NCI-H524 treated with DMSO at 0.1 percent for 48 hours (cell line): ENCODE measurements around the gene P3H4.
"Not testable (repeated sequence)": the region's sequence is repeated elsewhere in the genome, so short reads cannot be mapped to it uniquely, and the experiment has no call there.

Source experiments
- DNase-seq: peaks from one replicate; lab custom pipeline; 2025; lab: John Stamatoyannopoulos, UW

P3H4 gene

DNA sequence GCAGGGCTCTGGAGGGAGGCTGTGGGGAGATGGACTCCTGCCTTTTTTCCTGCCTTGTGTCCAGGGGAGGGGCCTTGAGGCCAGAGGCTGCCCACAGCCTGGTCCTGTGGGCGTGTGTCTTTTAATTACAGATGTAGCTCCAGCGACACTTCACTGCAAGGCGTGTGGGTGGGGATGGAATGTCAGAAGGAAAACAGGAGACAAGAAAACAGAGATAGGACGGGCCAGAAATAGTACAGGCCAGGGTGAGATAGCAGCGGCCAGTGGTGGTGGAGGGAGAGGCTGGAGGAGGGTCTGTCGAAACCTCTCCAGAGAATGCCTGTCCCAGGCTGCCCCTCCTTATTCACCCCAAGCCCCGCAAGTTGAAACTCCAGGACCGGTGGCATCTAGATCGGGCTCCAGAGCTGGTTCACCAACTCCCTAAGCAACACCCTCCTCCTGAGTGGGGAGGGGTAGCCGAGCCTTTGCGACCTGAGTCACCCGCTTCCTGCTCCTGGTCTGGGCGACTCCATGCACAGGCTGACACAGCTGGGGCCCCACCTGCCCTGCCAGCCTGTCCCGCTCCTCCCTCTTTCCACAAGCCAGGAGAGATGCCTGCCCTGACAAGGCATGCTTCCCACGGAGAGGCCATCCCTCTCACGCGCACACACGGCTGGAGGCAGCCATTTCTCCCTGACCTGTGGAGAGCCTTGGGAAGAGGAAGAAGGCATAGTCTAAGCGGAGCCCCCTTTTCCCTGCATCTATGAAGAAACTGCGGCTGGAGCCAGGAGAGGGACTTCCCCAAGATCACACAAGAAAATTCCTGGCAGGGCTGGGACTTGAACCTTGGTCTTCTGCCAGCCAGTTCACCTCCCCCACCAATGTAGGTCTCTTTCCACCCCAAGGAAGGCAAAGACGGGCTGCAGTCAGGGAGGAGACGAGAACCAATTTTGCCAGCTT lies 18.6 kb downstream of the P3H4 start:
- DNase-seq, result no peak

DNA sequence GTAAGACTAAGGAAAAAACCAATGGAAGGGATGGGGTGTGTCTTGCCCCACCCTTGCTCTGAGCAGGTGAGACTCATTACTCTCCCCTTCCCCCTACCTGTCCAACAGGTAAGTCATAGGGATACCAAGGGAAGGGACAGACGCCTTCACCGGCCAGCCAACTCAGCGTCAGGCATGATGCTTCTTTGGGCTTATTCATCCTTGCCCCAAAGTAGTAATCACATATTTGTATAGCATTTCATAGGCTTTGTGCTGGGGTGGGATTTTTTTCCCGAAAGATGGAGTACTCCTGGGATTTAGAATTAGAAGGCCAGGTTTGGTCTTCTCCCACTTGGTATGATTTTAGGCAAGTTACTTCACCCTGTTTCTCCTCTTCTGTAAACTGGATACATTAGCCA lies 24.7 kb downstream of the P3H4 start:
- no peak for DNase-seq

DNA sequence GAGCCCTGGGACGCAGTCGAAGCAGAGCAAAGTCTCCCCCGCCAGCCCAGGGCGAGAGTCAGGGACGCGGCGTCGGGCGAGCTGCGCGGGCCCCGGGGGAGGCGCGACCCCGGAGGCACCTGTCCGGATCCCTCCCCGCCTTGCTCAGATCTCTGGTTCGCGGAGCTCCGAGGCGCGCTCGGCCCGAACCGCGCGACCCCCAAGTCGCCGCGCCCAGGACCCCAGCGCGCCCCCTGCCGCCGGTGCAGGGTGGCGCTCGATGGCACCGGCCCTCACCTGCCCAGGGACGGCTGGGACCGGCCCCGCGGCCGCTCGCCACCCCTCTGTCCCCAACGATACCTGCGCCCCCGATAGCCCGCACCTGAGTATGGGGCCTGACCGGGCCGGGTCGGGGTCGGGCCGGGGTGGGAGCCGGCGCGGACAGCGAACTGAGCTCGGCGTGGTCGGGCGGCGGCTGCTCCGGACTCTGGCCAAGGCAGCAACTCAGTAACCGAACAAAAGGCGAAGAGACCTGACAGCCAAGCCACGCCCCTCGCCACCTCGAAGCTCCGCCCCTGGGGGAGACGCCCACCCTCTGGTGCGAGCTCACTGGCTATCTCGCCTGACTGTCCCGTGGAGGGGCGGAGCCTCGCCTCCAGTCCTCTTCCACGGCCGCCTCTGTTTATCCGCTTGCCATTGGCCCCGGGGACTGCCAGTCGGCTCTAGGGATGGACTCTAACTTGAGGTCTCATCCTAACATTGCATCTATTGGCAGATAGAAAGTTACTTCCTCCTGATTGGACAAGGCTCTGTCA lies 25.3 kb downstream of the P3H4 start, which contains the start of gene JUP:
TSS of gene JUP (minus strand) at position 485 of the 794 bp plus-strand sequence. CDS start 14,857 bp downstream, outside the sequence.
- peak; percentile 86 for DNase-seq

DNA sequence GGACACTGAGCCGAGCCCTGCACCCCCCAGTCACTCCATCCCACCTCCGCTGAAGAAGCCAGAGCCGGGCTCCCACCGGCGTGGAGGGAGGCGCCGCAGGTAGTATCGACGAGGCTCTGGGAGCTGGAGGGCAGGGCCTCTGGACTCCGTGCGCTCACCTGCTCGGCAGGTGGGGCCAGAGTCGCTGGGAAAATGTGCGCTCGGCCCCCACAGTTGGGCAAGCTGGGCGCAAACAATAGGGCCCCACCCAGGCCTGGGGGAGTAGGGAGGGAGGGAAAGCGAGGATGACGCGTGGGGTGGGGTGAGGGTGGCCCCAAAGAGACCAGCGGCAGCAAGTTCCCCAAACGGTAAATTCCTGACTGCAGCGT lies 25.9 kb downstream of the P3H4 start:
- no peak for DNase-seq

DNA sequence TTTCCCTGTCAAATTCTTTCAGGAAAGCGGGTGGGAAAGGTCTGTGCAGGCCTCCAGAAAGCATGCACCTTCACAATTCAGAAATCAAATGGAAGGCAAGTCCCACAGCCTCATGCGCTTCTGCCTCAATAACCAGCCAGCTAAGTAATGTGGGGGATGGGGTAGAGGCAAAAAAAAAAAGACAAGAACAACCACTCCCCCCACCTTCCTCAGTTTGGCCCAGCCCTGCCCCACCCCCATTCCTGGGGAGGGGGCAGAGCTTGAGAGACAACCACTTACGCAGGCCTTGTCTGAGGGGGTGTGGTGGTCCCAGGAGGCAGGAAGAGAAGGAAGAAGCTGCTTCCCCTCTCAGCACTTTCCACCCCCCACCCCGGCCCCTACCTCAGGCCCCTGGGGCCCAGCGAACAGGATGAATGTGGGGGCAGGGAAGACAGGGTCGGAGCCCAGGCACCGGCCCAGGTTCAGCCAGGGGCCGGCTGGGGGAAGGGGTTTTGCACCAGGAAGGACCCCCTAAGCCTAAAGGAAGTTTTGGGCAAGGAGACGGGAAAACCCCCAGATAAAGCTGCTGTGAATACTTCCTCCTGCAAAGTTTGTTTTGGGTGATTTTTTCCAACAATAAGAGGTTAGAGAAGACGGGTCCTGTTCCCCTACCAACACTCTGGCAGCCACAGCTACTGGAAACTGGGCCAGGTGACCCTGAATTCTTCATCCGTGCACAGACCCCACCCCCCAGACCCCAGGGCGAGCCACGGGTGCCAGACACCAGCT lies 26.5 kb downstream of the P3H4 start:
- no peak for DNase-seq

DNA sequence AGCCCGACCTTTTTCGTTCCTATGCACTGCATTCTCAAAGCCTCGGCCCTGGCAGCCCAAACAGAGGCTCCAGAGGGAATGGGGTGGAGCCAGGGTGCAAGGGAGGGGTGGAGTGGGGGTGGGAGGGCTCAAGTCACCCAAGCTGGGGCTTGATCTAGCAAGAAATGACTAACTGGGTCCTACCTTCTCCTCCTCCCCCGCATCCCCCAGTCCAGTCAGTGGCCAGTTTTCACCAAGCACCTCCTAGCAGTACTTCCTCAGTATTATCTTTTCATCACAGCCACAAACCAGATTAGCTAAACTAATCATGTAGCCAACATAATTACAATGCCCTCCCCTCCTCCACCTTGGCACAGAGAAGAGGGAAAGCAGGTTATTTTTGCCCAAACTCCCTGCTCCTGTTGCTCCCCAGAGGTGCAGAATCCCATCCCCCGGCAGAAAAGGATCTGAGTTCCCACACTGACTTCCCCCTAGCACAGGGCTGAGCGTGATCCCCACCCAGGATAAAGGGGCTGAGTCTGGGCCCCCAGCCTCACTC lies 27.5 kb downstream of the P3H4 start:
- no peak for DNase-seq

DNA sequence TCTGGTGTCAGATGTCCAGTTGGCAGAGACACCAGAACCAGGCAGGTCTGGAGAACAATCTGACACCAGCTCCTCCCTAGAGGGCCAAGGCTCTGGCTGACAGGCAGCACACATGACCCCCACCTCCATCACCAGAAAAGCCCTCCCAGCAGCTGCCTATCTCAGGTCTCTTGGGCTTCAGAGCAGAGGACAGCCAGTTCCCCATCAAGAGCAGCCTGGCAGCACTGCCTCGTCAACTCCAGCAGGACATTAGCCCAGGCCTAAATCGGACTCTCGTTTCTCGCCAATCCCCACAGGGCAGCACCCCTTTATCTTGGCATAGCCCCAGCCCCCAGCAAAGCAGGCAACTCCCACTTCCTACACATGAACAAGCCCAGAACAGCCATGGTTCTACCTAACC lies 29.6 kb downstream of the P3H4 start:
- no peak for DNase-seq

DNA sequence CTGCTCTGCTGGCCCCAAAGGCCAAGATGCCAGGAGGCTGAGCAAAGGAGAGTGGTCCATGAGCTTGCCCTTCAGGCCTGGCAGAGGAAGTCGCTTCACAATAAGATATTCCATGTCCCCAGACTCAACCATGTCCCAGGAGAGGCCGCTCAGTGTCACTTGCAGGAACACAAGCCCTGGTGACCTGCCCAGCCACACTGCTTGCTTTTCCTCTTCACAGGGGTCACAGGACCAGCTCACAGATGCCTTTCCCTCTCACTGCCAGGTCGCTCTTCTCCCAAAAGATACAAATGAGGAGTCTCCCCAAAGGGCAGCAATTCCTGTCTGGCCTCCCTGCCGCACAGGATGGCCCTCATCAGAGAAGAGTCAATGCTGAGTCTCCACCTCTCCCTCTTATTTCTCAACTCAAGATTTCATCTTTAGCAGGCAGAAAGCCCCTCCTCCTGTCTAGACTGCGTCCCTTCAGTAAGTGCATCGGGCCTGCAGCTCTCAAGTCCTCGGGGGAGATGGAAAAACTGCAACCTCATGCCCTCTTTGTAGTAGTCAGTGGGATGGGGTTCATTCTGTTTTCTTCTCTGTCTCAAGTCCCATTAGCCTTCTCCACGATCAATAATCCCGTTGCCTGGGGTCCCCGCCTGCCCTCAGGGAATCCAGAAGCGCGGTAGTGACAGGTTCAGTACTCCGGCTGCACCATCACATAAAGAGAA lies 30.2 kb downstream of the P3H4 start:
- no peak for DNase-seq

DNA sequence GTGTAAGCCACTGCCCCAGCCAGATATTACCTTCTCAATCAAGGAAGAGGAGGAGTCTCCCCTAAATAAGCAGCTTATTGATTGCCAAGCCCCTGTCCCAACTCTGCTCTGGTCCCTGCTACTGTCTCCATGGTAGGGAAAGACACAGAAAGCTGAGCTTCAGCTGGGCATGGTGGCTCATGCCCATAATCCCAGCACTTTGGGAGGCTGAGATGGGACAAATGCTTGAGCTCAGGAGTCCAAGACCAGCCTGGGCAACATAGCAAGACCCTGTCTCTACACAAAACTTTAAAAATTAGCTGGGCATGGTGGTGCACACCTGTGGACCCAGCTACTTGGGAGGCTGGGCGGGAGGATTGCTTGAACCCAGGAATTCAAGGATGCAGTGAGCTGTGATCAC lies 31.8 kb downstream of the P3H4 start:
- no peak for DNase-seq

DNA sequence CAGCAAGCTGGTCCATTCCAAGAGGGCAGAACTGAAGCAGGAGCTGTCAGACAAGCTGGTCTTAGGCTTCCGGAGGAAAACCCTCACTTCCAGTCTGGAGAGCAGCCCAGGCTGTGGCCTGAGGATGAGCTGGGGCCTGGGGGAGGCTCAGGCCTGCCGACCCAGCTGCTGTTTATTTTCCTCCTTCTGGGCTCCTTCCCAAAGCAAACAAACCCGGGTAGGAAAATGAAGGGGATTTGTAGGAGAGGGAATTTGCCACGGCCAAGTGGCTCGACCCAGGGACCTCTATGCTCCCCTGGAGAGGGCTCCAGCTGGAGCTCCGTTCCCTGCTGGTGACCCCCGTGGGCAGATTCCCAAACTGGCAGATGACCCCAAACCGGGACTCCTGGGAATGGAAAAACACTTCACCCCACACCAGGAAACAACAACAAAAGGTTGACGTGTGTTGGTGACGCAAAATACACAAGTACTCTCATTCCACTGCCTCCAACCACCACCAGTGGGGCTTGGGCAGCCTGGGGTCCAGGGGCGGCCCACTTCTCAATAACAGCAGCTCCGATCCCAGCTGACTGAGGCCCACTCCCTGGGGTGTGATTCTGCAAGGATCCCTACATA lies 34.1 kb downstream of the P3H4 start:
- DNase-seq, result peak; percentile 37

DNA sequence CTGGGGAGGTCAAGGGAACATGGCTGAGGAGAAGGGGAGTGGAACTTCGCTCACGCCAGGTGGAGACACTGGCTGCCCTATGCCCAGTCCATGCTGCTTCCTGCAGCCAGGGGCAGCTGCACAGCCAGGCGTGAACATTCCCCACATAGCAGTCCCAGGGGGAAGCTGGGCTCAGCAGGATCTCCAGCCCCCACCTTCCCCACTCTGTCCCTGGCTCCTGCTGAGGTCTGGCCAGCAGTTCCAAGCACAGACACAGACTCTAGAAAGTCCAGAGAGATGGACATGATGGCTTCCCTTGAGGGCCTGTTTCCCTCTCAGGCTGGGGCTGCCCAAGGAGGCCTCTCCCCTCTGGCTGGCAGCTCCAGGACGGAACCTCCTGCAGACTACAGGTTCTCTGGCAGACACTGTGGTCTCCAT lies 34.6 kb downstream of the P3H4 start:
- no peak for DNase-seq

DNA sequence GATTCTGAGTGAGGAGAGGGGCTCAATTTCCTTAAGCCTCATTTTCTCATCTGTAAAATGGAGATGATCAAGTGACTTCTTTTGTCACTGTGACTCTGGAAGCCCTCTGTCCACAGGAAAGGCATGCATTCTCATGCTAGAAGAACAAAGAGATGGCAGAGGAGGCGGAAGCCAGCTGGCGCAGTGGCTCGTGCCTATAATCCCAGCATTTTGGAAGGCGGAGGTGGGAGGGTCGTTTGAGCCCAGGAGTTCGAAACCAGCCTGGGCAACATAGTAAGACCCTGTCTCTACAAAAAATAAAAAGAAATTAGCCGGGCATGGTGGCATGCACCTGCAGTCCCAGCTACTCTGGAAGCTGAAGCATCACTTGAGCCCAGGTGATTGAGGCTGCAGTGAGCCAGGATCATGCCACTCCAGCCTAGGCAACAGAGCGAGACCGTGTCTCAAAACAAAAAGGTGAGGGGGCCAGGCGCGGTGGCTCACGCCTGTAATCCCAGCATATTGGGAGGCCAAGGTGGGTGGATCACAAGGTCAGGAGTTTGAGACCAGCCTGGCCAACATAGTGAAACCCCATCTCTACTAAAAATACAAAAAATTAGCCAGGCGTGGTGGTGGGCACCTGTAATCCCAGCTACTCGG lies 35.4 kb downstream of the P3H4 start:
- DNase-seq, result not testable (repeated sequence)

DNA sequence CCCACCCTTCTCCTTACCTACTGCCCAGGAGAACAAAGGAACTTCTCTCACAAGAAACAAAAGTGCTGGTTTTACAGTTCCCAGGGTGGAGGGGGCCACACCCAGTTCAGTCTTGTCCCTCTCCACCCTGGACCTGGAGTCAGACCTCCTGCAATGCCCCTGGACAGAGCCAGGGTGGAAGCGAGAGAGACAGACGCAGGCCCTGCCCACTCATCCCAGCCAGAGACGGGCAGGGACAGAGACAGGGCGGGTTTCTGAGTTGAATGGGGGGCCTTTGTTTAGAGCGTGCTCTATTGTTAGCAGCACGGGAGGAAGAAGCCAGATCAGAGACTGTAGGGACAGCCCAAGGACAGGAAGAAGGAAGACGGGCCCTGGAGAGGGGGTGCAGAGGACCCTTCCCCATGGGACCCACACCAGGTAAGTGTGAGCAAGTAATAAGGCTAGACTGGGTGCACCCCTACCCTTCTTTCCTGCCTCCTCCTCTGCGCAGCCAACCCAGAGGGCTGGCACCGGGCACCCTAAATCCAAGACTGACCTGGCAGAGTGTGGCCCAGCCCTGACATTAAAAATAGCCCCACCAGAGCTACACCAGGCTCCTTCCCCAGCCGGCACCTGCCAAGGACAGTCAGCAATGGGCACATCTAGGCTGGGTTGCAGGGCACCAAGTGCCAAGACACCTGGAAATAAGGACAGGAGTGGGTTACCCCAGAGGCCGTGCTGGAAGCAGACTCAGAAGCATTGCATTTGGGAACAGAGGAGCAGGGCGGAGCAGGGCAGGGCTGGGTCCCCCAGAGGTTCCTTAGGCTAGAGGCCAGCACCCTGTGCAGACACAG lies 36.1 kb downstream of the P3H4 start:
- DNase-seq, result no peak

DNA sequence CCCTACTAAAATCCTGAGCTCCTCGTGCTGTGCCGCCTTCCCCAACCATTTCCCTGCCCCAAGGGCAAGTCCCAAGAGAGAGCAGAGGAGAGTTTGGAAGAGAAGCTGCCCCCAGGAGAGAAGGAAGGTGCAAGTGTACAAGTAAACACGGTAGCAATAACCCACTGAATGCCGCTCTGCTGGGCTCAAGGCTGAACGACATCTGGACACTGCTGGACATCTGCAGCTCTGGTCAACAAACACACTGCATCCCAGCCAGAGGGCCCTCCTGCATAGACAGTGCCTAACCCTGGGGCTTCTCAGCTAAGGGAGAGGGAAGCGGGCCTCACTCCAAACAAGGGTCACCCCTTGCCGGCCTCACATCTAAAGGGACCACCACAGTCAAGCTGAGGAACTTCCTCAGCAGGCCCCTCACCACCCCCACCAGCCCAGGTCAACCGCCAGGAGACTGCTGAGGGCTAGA lies 38.0 kb downstream of the P3H4 start:
- DNase-seq, result no peak

DNA sequence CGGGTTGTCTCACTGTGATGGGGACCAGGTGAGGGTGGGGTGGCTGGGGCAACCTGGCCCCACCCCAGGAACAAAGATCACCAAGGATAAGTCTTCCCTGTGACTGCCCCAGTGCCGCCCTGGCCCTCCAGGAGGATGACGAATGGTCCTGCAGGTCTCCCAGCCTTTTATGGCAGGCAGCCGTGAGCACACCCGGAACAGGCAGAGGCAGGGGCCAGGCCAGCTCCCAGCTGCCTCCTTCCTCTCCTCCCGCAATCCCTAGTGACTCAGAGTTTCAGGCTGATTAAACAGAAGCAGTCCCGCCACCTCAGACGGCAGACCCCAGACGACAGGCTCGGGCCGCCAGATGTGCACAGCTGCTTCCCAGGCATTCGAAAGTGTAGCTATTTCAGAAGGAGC lies 38.6 kb downstream of the P3H4 start:
- DNase-seq, result no peak

DNA sequence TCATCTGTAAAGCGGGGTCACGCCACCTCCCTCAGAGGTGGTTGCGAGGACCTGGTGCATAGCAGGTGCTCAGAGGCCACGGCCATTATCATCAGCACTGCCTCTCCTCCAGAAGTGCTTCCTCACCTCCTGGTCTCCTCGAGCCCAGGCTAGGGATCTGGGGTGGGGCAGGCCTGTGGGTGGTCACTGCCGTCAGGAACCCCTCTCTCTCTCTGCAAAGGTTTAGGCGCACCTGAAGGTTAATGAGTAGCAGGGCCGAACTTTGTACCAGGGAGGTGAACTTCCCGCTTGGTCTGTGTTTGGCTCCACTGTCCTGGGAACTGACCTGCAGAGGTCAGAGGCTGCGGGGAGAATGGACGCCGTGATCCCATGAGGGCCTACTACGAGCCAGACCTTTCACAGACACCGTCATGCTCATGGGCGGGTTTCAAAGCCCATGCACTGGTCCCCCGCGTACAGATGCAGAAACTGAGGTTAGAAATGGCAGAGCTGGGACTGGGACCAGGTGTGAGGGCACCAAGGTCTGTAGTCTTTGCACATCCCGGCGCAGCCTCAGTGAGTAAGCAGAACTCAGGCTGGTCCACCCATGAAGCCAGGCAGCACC lies 39.1 kb downstream of the P3H4 start:
- no peak for DNase-seq

DNA sequence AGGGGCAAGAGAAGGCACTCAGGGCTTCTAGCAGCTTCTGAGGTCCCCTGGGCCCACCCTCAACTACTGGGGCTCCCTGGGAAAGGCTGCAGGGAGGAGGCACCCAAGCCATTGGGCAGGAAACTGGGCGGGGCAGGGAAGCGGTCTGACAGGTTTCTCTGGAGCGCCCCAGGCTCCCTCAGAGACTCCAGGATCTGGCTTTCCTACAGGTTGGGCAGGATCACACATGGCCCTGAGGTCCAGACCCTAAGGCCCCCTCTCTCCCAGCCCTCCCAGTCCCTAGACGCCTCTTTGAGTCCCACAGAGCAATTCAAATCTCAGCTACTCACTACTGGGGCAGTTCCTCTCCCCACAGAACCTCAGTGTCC lies 39.5 kb downstream of the P3H4 start:
- no peak for DNase-seq

DNA sequence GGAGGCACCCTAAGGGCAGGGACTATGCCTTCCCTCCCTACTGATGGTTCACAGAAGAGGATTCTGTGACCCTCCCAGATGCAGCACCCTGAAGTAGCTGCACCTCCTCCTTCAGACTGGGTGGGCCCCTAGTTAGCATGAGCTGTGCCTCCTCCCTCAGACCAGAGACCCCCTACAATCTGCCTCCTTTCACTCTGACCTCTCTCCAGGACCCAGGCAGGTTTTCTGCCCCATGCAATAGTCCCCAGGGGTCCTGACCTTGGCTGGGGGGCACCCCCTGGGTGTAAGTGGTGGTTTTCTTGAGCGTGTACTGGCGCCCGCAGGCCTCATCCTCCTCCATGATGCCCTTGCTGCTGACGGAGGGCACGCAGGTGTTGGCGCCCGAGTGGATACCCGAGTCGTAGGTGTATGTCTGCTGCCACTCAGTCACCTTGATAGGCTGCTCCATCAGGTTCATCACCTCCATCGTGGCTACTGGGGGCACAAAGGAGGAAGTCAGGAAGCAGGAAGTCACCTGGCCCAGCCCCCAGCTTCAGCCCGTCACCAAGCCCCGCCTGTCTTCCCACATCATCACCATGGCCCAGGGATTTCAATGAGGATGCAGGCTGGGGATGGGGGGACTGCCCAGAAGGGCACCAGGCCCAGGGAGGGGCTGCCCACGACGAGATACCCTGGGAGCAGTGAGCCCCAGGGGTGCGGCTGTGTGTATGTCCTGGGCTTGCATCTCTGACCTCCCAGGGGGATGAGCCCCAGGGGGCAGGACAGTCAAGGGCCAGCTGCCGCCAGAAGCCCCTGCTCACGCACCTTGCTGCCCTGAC lies 40.2 kb downstream of the P3H4 start:
- DNase-seq, result no peak
